Fibroblast of skin of left quadriceps (primary cell): ENCODE results near the gene MAZ.
"Not testable (repeated sequence)": the region's sequence is repeated elsewhere in the genome, so short reads cannot be mapped to it uniquely, and the experiment has no call there.

ENCODE experiments used
- DNase-seq, 2 experiments: peaks; one replicate each; pipeline ENCODE4 v3.0.0-alpha.2; 2013; ENCODE audit warnings: low read depth in 2 of 2

MAZ gene

GRCh38 chr16:29784901-29785500 lies 21.3 kb upstream of the MAZ start:
- no peak for DNase-seq

GRCh38 chr16:29787155-29787554 lies 19.2 kb upstream of the MAZ start:
- DNase-seq = not testable (repeated sequence)

GRCh38 chr16:29789775-29790182 lies 16.6 kb upstream of the MAZ start:
- DNase-seq = no peak

- DNase-seq = peak; percentile 98
These were observed 16.0 kb upstream of the MAZ start, which contains the start of gene KIF22 for GRCh38 chr16:29790183-29790948. Gene KIF22, plus strand, starts transcription at chr16:29790751. Its CDS starts 9 bp downstream, at chr16:29790760.

GRCh38 chr16:29790949-29791844 lies 15.1 kb upstream of the MAZ start:
- DNase-seq = no peak

- DNase-seq = no peak
These were observed 14.2 kb upstream of the MAZ start for GRCh38 chr16:29791845-29792807.

- DNase-seq = not testable (repeated sequence)
These were observed 13.2 kb upstream of the MAZ start for GRCh38 chr16:29793153-29793552.

- no peak for DNase-seq
These were observed 12.1 kb upstream of the MAZ start for GRCh38 chr16:29794231-29794710.

GRCh38 chr16:29802416-29802935 lies 3.9 kb upstream of the MAZ start:
- no peak for DNase-seq

GRCh38 chr16:29804020-29804419 lies 2.3 kb upstream of the MAZ start:
- no peak for DNase-seq

- no peak for DNase-seq
These were observed 1.7 kb upstream of the MAZ start for GRCh38 chr16:29804455-29805231.

GRCh38 chr16:29805232-29806098 lies 864 bp upstream of the MAZ start:
- peak; percentile 95 for DNase-seq

GRCh38 chr16:29806641-29807425 lies 504 bp downstream of the MAZ start:
- DNase-seq = no peak

- peak; percentile 81 to 86 for DNase-seq
These were observed 1.3 kb downstream of the MAZ start for GRCh38 chr16:29807426-29808218.

GRCh38 chr16:29808219-29808900 lies 2.0 kb downstream of the MAZ start:
- DNase-seq = no peak

GRCh38 chr16:29809031-29809747 lies 2.9 kb downstream of the MAZ start:
- DNase-seq = no peak
